Neural cell (in vitro differentiated cells): Measurements from ENCODE around the gene PLEKHA7.

ENCODE experiments used
- CTCF ChIP-seq: fragments of 450-650 bp; IDR thresholded peaks from 2 replicates; pipeline ENCODE4 v1.5.1; 2014; ENCODE audit warnings: antibody characterized with exemption, mild to moderate bottlenecking, moderate library complexity; ENCODE audit not compliant: poor library complexity, severe bottlenecking
- EP300 ChIP-seq: fragments of 450-650 bp; conservative IDR thresholded peaks from 2 replicates; pipeline ENCODE4 v1.6.1; 2014; ENCODE audit warnings: antibody characterized with exemption, mild to moderate bottlenecking, moderate library complexity; ENCODE audit not compliant: poor library complexity, severe bottlenecking
- EZH2 ChIP-seq: fragments of 200-600, 300-800 bp; shearing (Covaris generic), sonication (generic); IDR thresholded peaks from 2 replicates; pipeline ENCODE4 v1.6.1; 2014; ENCODE audit warnings: antibody characterized with exemption, low read length, borderline replicate concordance, mild to moderate bottlenecking; ENCODE audit not compliant: insufficient read depth, poor library complexity, severe bottlenecking
- POLR2AphosphoS5 ChIP-seq: IDR thresholded peaks from 2 replicates; pipeline ENCODE4 v1.6.1; 2012
- SMC3 ChIP-seq: fragments of 450-650 bp; conservative IDR thresholded peaks from 2 replicates; pipeline ENCODE4 v1.6.1; 2014; ENCODE audit warnings: antibody characterized with exemption, mild to moderate bottlenecking, moderate library complexity; ENCODE audit not compliant: poor library complexity
- TAF1 ChIP-seq: IDR thresholded peaks from 2 replicates; pipeline ENCODE4 v1.6.1; 2012; ENCODE audit warnings: low read depth

- TF ChIP-seq CTCF (no peak), POLR2AphosphoS5 (no peak), EZH2 (no peak), TAF1 (no peak), EP300 (no peak), SMC3 (no peak)
Observed at GRCh38 chr11:16911186-16911585, 103.0 kb downstream of the PLEKHA7 start.
